NB4 (cell line): Measurements from ENCODE around the gene DCTD.

Experiments used
- DNase-seq: peaks from one replicate; pipeline ENCODE4 v3.0.0; 2010; ENCODE audit warnings: low read depth
- H3K4me3 ChIP-seq: one replicate; pipeline ENCODE4 v1.5.1; 2011; ENCODE audit warnings: mild to moderate bottlenecking, low read depth, low read length, moderate library complexity
- CTCF ChIP-seq: IDR thresholded peaks from one replicate; pipeline ENCODE4 v1.5.1; 2012; ENCODE audit warnings: low read depth, low read length
- MYC ChIP-seq: IDR thresholded peaks from 2 replicates; pipeline ENCODE4 v1.6.1; 2011; ENCODE audit warnings: low read depth, low read length
- POLR2A ChIP-seq: IDR thresholded peaks from 2 replicates; pipeline ENCODE4 v1.6.1; 2011; ENCODE audit warnings: mild to moderate bottlenecking; ENCODE audit not compliant: insufficient read length; ENCODE audit errors: extremely low read depth
- TF ChIP-seq, protein P1 (sequence below): IDR thresholded peaks from 2 replicates; pipeline ENCODE4 v1.6.1; 2011; ENCODE audit warnings: low read depth, low read length

DCTD gene

GRCh38 chr4:182923796-182924340 lies 6.7 kb upstream of the DCTD start:
- TF ChIP-seq MYC (no peak), POLR2A (no peak), CTCF (no peak)
- TF ChIP-seq, protein P1, sequence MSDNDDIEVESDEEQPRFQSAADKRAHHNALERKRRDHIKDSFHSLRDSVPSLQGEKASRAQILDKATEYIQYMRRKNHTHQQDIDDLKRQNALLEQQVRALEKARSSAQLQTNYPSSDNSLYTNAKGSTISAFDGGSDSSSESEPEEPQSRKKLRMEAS = no peak
- H3K4me3 ChIP-seq = no peak overlapping the region
- no peak for DNase-seq

- DNase-seq = no peak
- H3K4me3 ChIP-seq = no peak overlapping the region
- no peak for TF ChIP-seq CTCF
Measured at GRCh38 chr4:182923366-182923765, 6.2 kb upstream of the DCTD start.

DNA sequence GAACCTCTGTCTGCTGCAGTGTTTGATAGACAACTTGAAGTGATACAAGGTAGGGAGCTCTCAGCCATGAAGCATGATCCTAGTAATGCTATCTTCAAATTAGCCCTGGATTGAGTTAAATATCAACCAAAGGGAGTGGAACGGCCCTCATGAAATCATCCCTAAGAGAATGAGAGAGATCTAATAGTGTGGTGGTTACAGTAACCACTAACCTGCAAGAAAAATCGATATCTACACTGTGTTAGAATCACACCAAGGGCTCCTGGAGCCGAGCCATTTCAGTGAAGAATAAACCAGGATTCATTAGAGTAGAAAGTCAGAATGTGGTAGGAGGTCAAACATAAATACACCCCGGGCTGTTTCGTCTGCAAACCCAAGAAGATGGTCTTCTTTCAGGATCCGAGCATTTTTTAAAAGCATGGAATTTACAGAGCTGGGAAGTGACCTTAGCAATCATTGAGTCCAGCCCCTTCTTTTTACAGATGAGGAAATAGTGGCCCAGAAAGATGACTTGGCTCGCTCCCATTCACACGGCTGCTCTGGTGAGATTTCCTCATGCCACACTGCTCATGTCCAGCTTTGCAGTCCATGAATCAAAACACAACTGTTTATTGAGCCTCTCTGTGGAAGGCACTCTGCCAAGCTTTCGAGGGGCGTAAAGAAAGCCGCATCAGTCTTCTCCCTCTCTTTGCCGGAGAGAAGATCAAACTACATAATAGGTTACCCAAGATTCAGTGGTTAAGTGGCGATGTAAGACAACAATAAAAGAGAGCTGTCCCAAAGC lies 5.5 kb upstream of the DCTD start:
- no peak for DNase-seq
- TF ChIP-seq POLR2A (no peak), MYC (no peak), CTCF (no peak)
- TF ChIP-seq, protein P1 = no peak
- H3K4me3 ChIP-seq = no peak overlapping the region

GRCh38 chr4:182921608-182922007 lies 4.4 kb upstream of the DCTD start:
- no peak for TF ChIP-seq MYC
- no peak for TF ChIP-seq CTCF
- TF ChIP-seq, protein P1 = no peak
- TF ChIP-seq POLR2A = no peak
- no peak overlapping the region for H3K4me3 ChIP-seq
- DNase-seq = no peak

GRCh38 chr4:182920676-182921075 lies 3.5 kb upstream of the DCTD start:
- H3K4me3 ChIP-seq = no peak overlapping the region

More at GRCh38 chr4:182920676-182921075, 3.5 kb upstream of the DCTD start:
- DNase-seq = no peak
- TF ChIP-seq CTCF (no peak), POLR2A (no peak), MYC (no peak)
- TF ChIP-seq, protein P1 = no peak
